GF-D8 (cell line): ENCODE results near the gene CTNS.
"Not testable (repeated sequence)": the region's sequence is repeated elsewhere in the genome, so short reads cannot be mapped to it uniquely, and the experiment has no call there.

Experiments
- DNase-seq: peaks from one replicate; lab custom pipeline; 2025; lab: John Stamatoyannopoulos, UW

Gene CTNS

GRCh38 chr17:3688027-3688553 lies 51.5 kb downstream of the CTNS start:
- no peak for DNase-seq

- no peak for DNase-seq
Measured at GRCh38 chr17:3688852-3689261, 52.3 kb downstream of the CTNS start.

- DNase-seq, result no peak
Measured at GRCh38 chr17:3689262-3690093, 52.9 kb downstream of the CTNS start.

GRCh38 chr17:3690094-3690715 lies 53.6 kb downstream of the CTNS start:
- DNase-seq, result no peak

GRCh38 chr17:3691617-3692067 lies 55.1 kb downstream of the CTNS start:
- DNase-seq, result no peak

- no peak for DNase-seq
Measured at GRCh38 chr17:3692346-3692745, 55.8 kb downstream of the CTNS start.

- DNase-seq, result no peak
Measured at GRCh38 chr17:3693141-3693540, 56.6 kb downstream of the CTNS start.

- DNase-seq, result no peak
Measured at GRCh38 chr17:3693829-3694231, 57.3 kb downstream of the CTNS start.

GRCh38 chr17:3695129-3695722 lies 58.7 kb downstream of the CTNS start:
- DNase-seq, result no peak

- DNase-seq, result peak; percentile 5
Measured at GRCh38 chr17:3695723-3696411, 59.3 kb downstream of the CTNS start, which contains the start of gene P2RX5. Gene P2RX5 (minus strand): TSS chr17:3696155. CDS start chr17:3696005, 150 bp downstream.

GRCh38 chr17:3697103-3697476 lies 60.5 kb downstream of the CTNS start:
- DNase-seq, result no peak

GRCh38 chr17:3698139-3698538 lies 61.6 kb downstream of the CTNS start:
- DNase-seq, result no peak

GRCh38 chr17:3699951-3700350 lies 63.4 kb downstream of the CTNS start:
- DNase-seq, result no peak

- not testable (repeated sequence) for DNase-seq
Measured at GRCh38 chr17:3702041-3702539, 65.5 kb downstream of the CTNS start.

- no peak for DNase-seq
Measured at GRCh38 chr17:3704931-3705717, 68.6 kb downstream of the CTNS start.

GRCh38 chr17:3705718-3705984 lies 69.1 kb downstream of the CTNS start:
- not testable (repeated sequence) for DNase-seq

- no peak for DNase-seq
Measured at GRCh38 chr17:3708366-3708765, 71.8 kb downstream of the CTNS start.

GRCh38 chr17:3710951-3711383 lies 74.4 kb downstream of the CTNS start:
- DNase-seq, result no peak
